Activated CD8-positive, alpha-beta memory T cell treated with anti-CD3 and anti-CD28 coated beads for 36 hours (primary cell): Measurements from ENCODE around the gene CRKL. TPM values are rescaled to one million over a fixed set of nuclear protein-coding genes. Genes with fewer than 3 reads are reported as not detected.

Source experiments
- CTCF ChIA-PET: fragments of 350-600 bp; sonication (Branson Sonifier 250); formaldehyde crosslinking; loops from one replicate; lab custom pipeline; 2021; ENCODE audit warnings: antibody characterized with exemption; lab: Charles Lee
- POLR2A ChIA-PET: fragments of 350-600 bp; sonication (Branson Sonifier 250); formaldehyde crosslinking; loops from one replicate; lab custom pipeline; 2021; ENCODE audit warnings: antibody characterized with exemption; lab: Charles Lee
- total RNA-seq, 2 experiments: library from RNA; stranded (reverse); gene quantifications; one replicate each; pipeline ENCODE4 v1.2.3, GENCODE V29; 2021

Gene CRKL
- total RNA-seq, 2 experiments from 2014 or later: 85.3 to 86.2 TPM

- CTCF ChIA-PET: interaction anchor here (1.3 kb wide), 1 partner anchor 15 kb away, joined by 3 read pairs; the partner anchor contains the start of gene LZTR1
- POLR2A ChIA-PET: interaction anchor here (0.5 to 0.6 kb wide), 2 partner anchors 7 to 203 kb away, joined by 3 read pairs; no protein-coding TSS in a partner anchor
Observed at GRCh38 chr22:20996598-20997535, 79.7 kb downstream of the CRKL start.

GRCh38 chr22:20997536-20998257 lies 80.5 kb downstream of the CRKL start:
- POLR2A ChIA-PET: interaction anchor here (3.4 kb wide), 1 partner anchor 16 kb away, joined by 23 read pairs; the partner anchor contains the start of gene LZTR1
- CTCF ChIA-PET: no interaction called here

GRCh38 chr22:20998411-20999336 lies 81.5 kb downstream of the CRKL start:
- ChIA-PET POLR2A (interaction anchor here (0.7 to 3.4 kb wide), 3 partner anchors 8 to 41 kb away, joined by 4 to 23 read pairs (median 11); partner anchors contain the start of gene LZTR1), CTCF (no interaction called here)

- ChIA-PET POLR2A (interaction anchor here (0.7 to 3.4 kb wide), 3 partner anchors 9 to 42 kb away, joined by 4 to 23 read pairs (median 11); partner anchors contain the start of gene LZTR1), CTCF (interaction anchor here (1.0 kb wide), 1 partner anchor 38 kb away, joined by 3 read pairs; no protein-coding TSS in a partner anchor)
Observed at GRCh38 chr22:20999350-21000206, 82.4 kb downstream of the CRKL start.

GRCh38 chr22:21000207-21000986 lies 83.2 kb downstream of the CRKL start:
- ChIA-PET CTCF (interaction anchor here (1.0 kb wide), 1 partner anchor 39 kb away, joined by 3 read pairs; no protein-coding TSS in a partner anchor), POLR2A (interaction anchor here (2.0 to 3.4 kb wide), 2 partner anchors 10 to 18 kb away, joined by 11 to 23 read pairs; partner anchors contain the start of gene LZTR1)

GRCh38 chr22:21000987-21001600 lies 83.9 kb downstream of the CRKL start:
- CTCF ChIA-PET: no interaction called here
- POLR2A ChIA-PET: interaction anchor here (3.4 kb wide), 1 partner anchor 19 kb away, joined by 23 read pairs; the partner anchor contains the start of gene LZTR1

- ChIA-PET CTCF (interaction anchor here (0.8 to 1.5 kb wide), 4 partner anchors 12 to 198 kb away, joined by 3 to 5 read pairs (median 3); no protein-coding TSS in a partner anchor), POLR2A (interaction anchor here (1.1 to 2.5 kb wide), 3 partner anchors 13 to 22 kb away, joined by 3 to 21 read pairs (median 3); partner anchors contain the start of gene LZTR1)
Observed at GRCh38 chr22:21001601-21002325, 84.6 kb downstream of the CRKL start, which contains the start of gene THAP7. Gene THAP7, minus strand, starts transcription at chr22:21002118. Its CDS starts 207 bp downstream, at chr22:21001911.

Other genes starting within 250 kb of the CRKL start
- not detected for gene SERPIND1, start 143.3 kb upstream of the CRKL start, total RNA-seq
- gene PI4KA, start 58.6 kb upstream of the CRKL start, total RNA-seq: 10 to 100 TPM; 57.9 to 59.0 TPM
- gene SNAP29, start 58.4 kb upstream of the CRKL start, total RNA-seq: 10 to 100 TPM; 20.2 to 20.7 TPM
- gene AIFM3, start 49.8 kb downstream of the CRKL start, total RNA-seq: under 1 TPM in 1 of 2 experiments, not detected in 1; 0.08 TPM
- gene LZTR1, start 64.9 kb downstream of the CRKL start, total RNA-seq: 10 to 100 TPM; 62.6 to 74.2 TPM
- 10 to 100 TPM; 35.3 to 39.2 TPM for gene THAP7, start 84.7 kb downstream of the CRKL start, total RNA-seq
- under 1 TPM; 0.38 to 0.40 TPM for gene P2RX6, start 97.8 kb downstream of the CRKL start, total RNA-seq
- gene SLC7A4, start 115.2 kb downstream of the CRKL start, total RNA-seq: under 1 TPM; 0.19 to 0.61 TPM
- gene LRRC74B, start 128.5 kb downstream of the CRKL start, total RNA-seq: not detected